Activated CD8-positive, alpha-beta memory T cell treated with anti-CD3 and anti-CD28 coated beads for 36 hours (primary cell): ENCODE data around the gene MAGEA11. TPM values are rescaled to one million over a fixed set of nuclear protein-coding genes. Genes with fewer than 3 reads are reported as not detected.
"Not testable (repeated sequence)": the region's sequence is repeated elsewhere in the genome, so short reads cannot be mapped to it uniquely, and the experiment has no call there.

Source experiments
- CTCF ChIA-PET: fragments of 350-600 bp; sonication (Branson Sonifier 250); formaldehyde crosslinking; loops from one replicate; lab custom pipeline; 2021; ENCODE audit warnings: antibody characterized with exemption; lab: Charles Lee
- POLR2A ChIA-PET: fragments of 350-600 bp; sonication (Branson Sonifier 250); formaldehyde crosslinking; loops from one replicate; lab custom pipeline; 2021; ENCODE audit warnings: antibody characterized with exemption; lab: Charles Lee
- total RNA-seq, 2 experiments: library from RNA; stranded (reverse); gene quantifications; one replicate each; pipeline ENCODE4 v1.2.3, GENCODE V29; 2021

MAGEA11 gene
- total RNA-seq, 2 experiments from 2014 or later, result not detected

GRCh38 chrX:149716632-149717031 is 4.8 kb downstream of the MAGEA11 start:
- ChIA-PET POLR2A (no interaction called here), CTCF (no interaction called here)

- CTCF ChIA-PET, result no interaction called here
- POLR2A ChIA-PET, result no interaction called here
Measured at GRCh38 chrX:149717803-149718202, 5.9 kb downstream of the MAGEA11 start.

GRCh38 chrX:149718757-149719156 is 6.9 kb downstream of the MAGEA11 start:
- POLR2A ChIA-PET, result no interaction called here

GRCh38 chrX:149720021-149720689 is 8.3 kb downstream of the MAGEA11 start:
- ChIA-PET CTCF (no interaction called here), POLR2A (no interaction called here)

More at GRCh38 chrX:149718757-149719156, 6.9 kb downstream of the MAGEA11 start:
- CTCF ChIA-PET, result no interaction called here

- CTCF ChIA-PET, POLR2A ChIA-PET: not testable (repeated sequence)
Measured at GRCh38 chrX:149721241-149721640, 9.4 kb downstream of the MAGEA11 start.

- ChIA-PET POLR2A (no interaction called here), CTCF (no interaction called here)
Measured at GRCh38 chrX:149721778-149722177, 9.9 kb downstream of the MAGEA11 start.

GRCh38 chrX:149723583-149724118 is 11.8 kb downstream of the MAGEA11 start:
- POLR2A ChIA-PET, CTCF ChIA-PET: not testable (repeated sequence)

- CTCF ChIA-PET, POLR2A ChIA-PET: not testable (repeated sequence)
Measured at GRCh38 chrX:149727308-149727707, 15.4 kb downstream of the MAGEA11 start.

GRCh38 chrX:149742269-149742668 is 30.4 kb downstream of the MAGEA11 start:
- CTCF ChIA-PET, POLR2A ChIA-PET: not testable (repeated sequence)

- CTCF ChIA-PET, POLR2A ChIA-PET: not testable (repeated sequence)
Measured at GRCh38 chrX:149746390-149747007, 34.6 kb downstream of the MAGEA11 start.

- ChIA-PET POLR2A (no interaction called here), CTCF (no interaction called here)
Measured at GRCh38 chrX:149757206-149758067, 45.6 kb downstream of the MAGEA11 start.

- POLR2A ChIA-PET, result no interaction called here
- CTCF ChIA-PET, result no interaction called here
Measured at GRCh38 chrX:149758068-149758714, 46.3 kb downstream of the MAGEA11 start.

- CTCF ChIA-PET, POLR2A ChIA-PET: not testable (repeated sequence)
Measured at GRCh38 chrX:149758715-149759078, 46.8 kb downstream of the MAGEA11 start.

- ChIA-PET POLR2A (no interaction called here), CTCF (no interaction called here)
Measured at GRCh38 chrX:149759824-149760223, 48.0 kb downstream of the MAGEA11 start.

GRCh38 chrX:149760965-149761364 is 49.1 kb downstream of the MAGEA11 start:
- ChIA-PET POLR2A (no interaction called here), CTCF (no interaction called here)

- CTCF ChIA-PET, result not testable (repeated sequence)
Measured at GRCh38 chrX:149761858-149762674, 50.2 kb downstream of the MAGEA11 start.

GRCh38 chrX:149762696-149763614 is 51.1 kb downstream of the MAGEA11 start:
- CTCF ChIA-PET, result no interaction called here
- POLR2A ChIA-PET, result no interaction called here

More at GRCh38 chrX:149761858-149762674, 50.2 kb downstream of the MAGEA11 start:
- POLR2A ChIA-PET, result not testable (repeated sequence)
